ENCODE results near the gene GABPB1. TPM values are rescaled to one million over a fixed set of nuclear protein-coding genes. Genes with fewer than 3 reads are reported as not detected.

The GABPB1 gene
- polyA plus RNA-seq, 1 donor (not counting 4 experiments of a cell fraction or from before 2014, with no cell fraction given) = 23.3 TPM

GRCh38 chr15:50339717-50340116, 15.3 kb downstream of the GABPB1 start:
- no peak for TF ChIP-seq CTCF (optimal IDR thresholded peaks at IDR 0.05 in 1 of 3, IDR thresholded peaks at IDR 0.05 in 1 of 3, conservative IDR thresholded peaks at IDR 0.05 in 1 of 3; ENCODE audit: extremely low read depth in 1 of 3, insufficient read depth in 2 of 3, low read length in 3 of 3)
- TF ChIP-seq EZH2 (IDR thresholded peaks at IDR 0.05; ENCODE audit: low read length) = no peak
- H3K4me3 ChIP-seq (ENCODE audit: control insufficient read depth in 2 of 3, extremely low read depth in 1 of 3, insufficient read depth in 2 of 3, low read depth in 1 of 3, low read length in 3 of 3) = no peak overlapping the region
- no peaks in the 10 kb centered on the region for H3K9me1 ChIP-seq (ENCODE audit: control insufficient read depth, extremely low read depth, insufficient read depth, low read length)
- dilution Hi-C loops (cut with MboI; ENCODE audit: extremely low pct_ligation_motif_present, low sequenced_read_pairs) = no loop called here
- peaks cover 13% of the 10 kb centered on the region for H3K79me2 ChIP-seq (ENCODE audit: control insufficient read depth, insufficient read depth, low read length)
- H4K20me1 ChIP-seq (ENCODE audit: control insufficient read depth, extremely low read depth, insufficient read depth, low read length) = no peaks in the 10 kb centered on the region
- no peak for FAIRE-seq
- no peak overlapping the region for H3K9ac ChIP-seq (ENCODE audit: control insufficient read depth, extremely low read depth, insufficient read depth, low read length)
- H3K27ac ChIP-seq (ENCODE audit: control insufficient read depth, insufficient read depth, low read length) = no peak overlapping the region
- no peaks in the 10 kb centered on the region for H3K9me3 ChIP-seq (ENCODE audit: control insufficient read depth, low read depth, low read length)
- no peaks in the 10 kb centered on the region for H3K4me1 ChIP-seq (ENCODE audit: control insufficient read depth, extremely low read depth, insufficient read depth, low read length)
- no peak overlapping the region for H3K4me2 ChIP-seq (ENCODE audit: control insufficient read depth, extremely low read depth, insufficient read depth, low read depth, low read length)
- H3K36me3 ChIP-seq (ENCODE audit: control insufficient read depth in 2 of 2, extremely low read depth in 1 of 2, insufficient read depth in 2 of 2, low read length in 2 of 2) = no peaks in the 10 kb centered on the region
- DNase-seq (ENCODE audit: low read depth, low spot score) = no peak
- H3K27me3 ChIP-seq (ENCODE audit: control insufficient read depth, extremely low read depth, insufficient read depth, low read length) = no peaks in the 10 kb centered on the region
- no peak overlapping the region for H2AFZ ChIP-seq (ENCODE audit: control insufficient read depth, low read length)

GRCh38 chr15:50335251-50335650, 19.7 kb downstream of the GABPB1 start:
- H3K9ac ChIP-seq (ENCODE audit: control insufficient read depth, extremely low read depth, insufficient read depth, low read length) = no peak overlapping the region
- FAIRE-seq (no peak), DNase-seq (ENCODE audit: low read depth, low spot score) (no peak)
- no peak overlapping the region for H3K4me2 ChIP-seq (ENCODE audit: control insufficient read depth, extremely low read depth, insufficient read depth, low read depth, low read length)
- H3K9me3 ChIP-seq (ENCODE audit: control insufficient read depth, low read depth, low read length) = no peaks in the 10 kb centered on the region
- no peak overlapping the region for H3K27ac ChIP-seq (ENCODE audit: control insufficient read depth, insufficient read depth, low read length)
- H3K36me3 ChIP-seq (ENCODE audit: control insufficient read depth in 2 of 2, extremely low read depth in 1 of 2, insufficient read depth in 2 of 2, low read length in 2 of 2) = no peaks in the 10 kb centered on the region
- no peak overlapping the region for H3K4me3 ChIP-seq (ENCODE audit: control insufficient read depth in 2 of 3, extremely low read depth in 1 of 3, insufficient read depth in 2 of 3, low read depth in 1 of 3, low read length in 3 of 3)
- no peaks in the 10 kb centered on the region for H3K9me1 ChIP-seq (ENCODE audit: control insufficient read depth, extremely low read depth, insufficient read depth, low read length)
- H3K4me1 ChIP-seq (ENCODE audit: control insufficient read depth, extremely low read depth, insufficient read depth, low read length) = no peaks in the 10 kb centered on the region
- no peaks in the 10 kb centered on the region for H3K27me3 ChIP-seq (ENCODE audit: control insufficient read depth, extremely low read depth, insufficient read depth, low read length)
- dilution Hi-C loops (cut with MboI; ENCODE audit: extremely low pct_ligation_motif_present, low sequenced_read_pairs) = no loop called here
- no peak overlapping the region for H2AFZ ChIP-seq (ENCODE audit: control insufficient read depth, low read length)
- no peaks in the 10 kb centered on the region for H4K20me1 ChIP-seq (ENCODE audit: control insufficient read depth, extremely low read depth, insufficient read depth, low read length)
- TF ChIP-seq CTCF (optimal IDR thresholded peaks at IDR 0.05 in 1 of 3, IDR thresholded peaks at IDR 0.05 in 1 of 3, conservative IDR thresholded peaks at IDR 0.05 in 1 of 3; ENCODE audit: extremely low read depth in 1 of 3, insufficient read depth in 2 of 3, low read length in 3 of 3) = no peak
- no peak for TF ChIP-seq EZH2 (IDR thresholded peaks at IDR 0.05; ENCODE audit: low read length)
- peaks cover 3% of the 10 kb centered on the region for H3K79me2 ChIP-seq (ENCODE audit: control insufficient read depth, insufficient read depth, low read length)
